ENCODE results near the gene VSIG10L2.
"Not testable (repeated sequence)": the region's sequence is repeated elsewhere in the genome, so short reads cannot be mapped to it uniquely, and the experiment has no call there.

The VSIG10L2 gene

GRCh38 chr11:125957618-125958332, 11.9 kb downstream of the VSIG10L2 start:
- DNase-seq (ENCODE audit: extremely low spot score, insufficient read length, low read depth) (no peak), FAIRE-seq (no peak)

GRCh38 chr11:125958872-125959400, 13.1 kb downstream of the VSIG10L2 start:
- FAIRE-seq (no peak), DNase-seq (ENCODE audit: extremely low spot score, insufficient read length, low read depth) (no peak)

GRCh38 chr11:125959511-125959910, 13.7 kb downstream of the VSIG10L2 start:
- no peak for DNase-seq (ENCODE audit: extremely low spot score, insufficient read length, low read depth)
- no peak for FAIRE-seq

GRCh38 chr11:125959931-125960330, 14.1 kb downstream of the VSIG10L2 start:
- no peak for FAIRE-seq
- DNase-seq (ENCODE audit: extremely low spot score, insufficient read length, low read depth): no peak

- FAIRE-seq (no peak), DNase-seq (ENCODE audit: extremely low spot score, insufficient read length, low read depth) (no peak)
These were observed 14.9 kb downstream of the VSIG10L2 start for GRCh38 chr11:125960771-125961170.

GRCh38 chr11:125967515-125967914, 21.7 kb downstream of the VSIG10L2 start:
- FAIRE-seq (no peak), DNase-seq (ENCODE audit: extremely low spot score, insufficient read length, low read depth) (no peak)

- FAIRE-seq (no peak), DNase-seq (ENCODE audit: extremely low spot score, insufficient read length, low read depth) (no peak)
These were observed 22.5 kb downstream of the VSIG10L2 start for GRCh38 chr11:125968354-125968753.

GRCh38 chr11:125971618-125972017, 25.8 kb downstream of the VSIG10L2 start:
- FAIRE-seq (no peak), DNase-seq (ENCODE audit: extremely low spot score, insufficient read length, low read depth) (no peak)

- DNase-seq (ENCODE audit: extremely low spot score, insufficient read length, low read depth) (no peak), FAIRE-seq (no peak)
These were observed 28.4 kb downstream of the VSIG10L2 start for GRCh38 chr11:125974284-125974683.

GRCh38 chr11:125975634-125976033, 29.8 kb downstream of the VSIG10L2 start:
- DNase-seq (ENCODE audit: extremely low spot score, insufficient read length, low read depth) (no peak), FAIRE-seq (no peak)

GRCh38 chr11:125976156-125976555, 30.3 kb downstream of the VSIG10L2 start:
- no peak for FAIRE-seq
- no peak for DNase-seq (ENCODE audit: extremely low spot score, insufficient read length, low read depth)

- FAIRE-seq (no peak), DNase-seq (ENCODE audit: extremely low spot score, insufficient read length, low read depth) (no peak)
These were observed 31.5 kb downstream of the VSIG10L2 start for GRCh38 chr11:125977333-125977732.

GRCh38 chr11:125978181-125978716, 32.4 kb downstream of the VSIG10L2 start:
- FAIRE-seq: no peak
- no peak for DNase-seq (ENCODE audit: extremely low spot score, insufficient read length, low read depth)

- FAIRE-seq (no peak), DNase-seq (ENCODE audit: extremely low spot score, insufficient read length, low read depth) (no peak)
These were observed 33.0 kb downstream of the VSIG10L2 start for GRCh38 chr11:125978778-125979407.

GRCh38 chr11:125979511-125979910, 33.7 kb downstream of the VSIG10L2 start:
- DNase-seq (ENCODE audit: extremely low spot score, insufficient read length, low read depth) (no peak), FAIRE-seq (no peak)

GRCh38 chr11:125980436-125980835, 34.6 kb downstream of the VSIG10L2 start:
- FAIRE-seq: no peak
- DNase-seq (ENCODE audit: extremely low spot score, insufficient read length, low read depth): no peak

- FAIRE-seq (no peak), DNase-seq (ENCODE audit: extremely low spot score, insufficient read length, low read depth) (no peak)
These were observed 36.5 kb downstream of the VSIG10L2 start for GRCh38 chr11:125982348-125982730.

GRCh38 chr11:125985956-125986355, 40.1 kb downstream of the VSIG10L2 start:
- not testable (repeated sequence) for FAIRE-seq; DNase-seq (ENCODE audit: extremely low spot score, insufficient read length, low read depth)

GRCh38 chr11:125987066-125987641, 41.3 kb downstream of the VSIG10L2 start:
- no peak for FAIRE-seq

GRCh38 chr11:125990244-125990643, 44.4 kb downstream of the VSIG10L2 start:
- DNase-seq (ENCODE audit: extremely low spot score, insufficient read length, low read depth) (no peak), FAIRE-seq (no peak)

More at GRCh38 chr11:125987066-125987641, 41.3 kb downstream of the VSIG10L2 start:
- DNase-seq (ENCODE audit: extremely low spot score, insufficient read length, low read depth): no peak

- DNase-seq (ENCODE audit: extremely low spot score, insufficient read length, low read depth): no peak
- no peak for FAIRE-seq
These were observed 47.0 kb downstream of the VSIG10L2 start for GRCh38 chr11:125992893-125993292.
